IPS-18c (cell line): Measurements from ENCODE around the gene ULBP2.
A peak's percentile ranks its signal among the peaks of the same experiment; 100 is the strongest.
"Not testable (repeated sequence)": the region's sequence is repeated elsewhere in the genome, so short reads cannot be mapped to it uniquely, and the experiment has no call there.

Source experiments
- H3K4me3 ChIP-seq: 2 replicates; pipeline ENCODE4 v1.7.0; 2013; ENCODE audit warnings: low read depth, mild to moderate bottlenecking, low read length, moderate library complexity; ENCODE audit not compliant: insufficient read depth
- H3K9me3 ChIP-seq: one replicate; pipeline ENCODE4 v1.6.1; 2013; ENCODE audit warnings: mild to moderate bottlenecking, low read length, moderate library complexity; ENCODE audit not compliant: control insufficient read depth, insufficient read depth

Gene ULBP2

GRCh38 chr6:149922642-149923326, 19.0 kb upstream of the ULBP2 start, which contains the start of gene RAET1G:
RAET1G (minus strand) TSS chr6:149923121; CDS start chr6:149923010, 111 bp downstream.
- Histone ChIP-seq H3K4me3 (peak within 1 kb of the TSS; percentile 73), H3K9me3 (no peaks in the 10 kb centered on the region)

DNA sequence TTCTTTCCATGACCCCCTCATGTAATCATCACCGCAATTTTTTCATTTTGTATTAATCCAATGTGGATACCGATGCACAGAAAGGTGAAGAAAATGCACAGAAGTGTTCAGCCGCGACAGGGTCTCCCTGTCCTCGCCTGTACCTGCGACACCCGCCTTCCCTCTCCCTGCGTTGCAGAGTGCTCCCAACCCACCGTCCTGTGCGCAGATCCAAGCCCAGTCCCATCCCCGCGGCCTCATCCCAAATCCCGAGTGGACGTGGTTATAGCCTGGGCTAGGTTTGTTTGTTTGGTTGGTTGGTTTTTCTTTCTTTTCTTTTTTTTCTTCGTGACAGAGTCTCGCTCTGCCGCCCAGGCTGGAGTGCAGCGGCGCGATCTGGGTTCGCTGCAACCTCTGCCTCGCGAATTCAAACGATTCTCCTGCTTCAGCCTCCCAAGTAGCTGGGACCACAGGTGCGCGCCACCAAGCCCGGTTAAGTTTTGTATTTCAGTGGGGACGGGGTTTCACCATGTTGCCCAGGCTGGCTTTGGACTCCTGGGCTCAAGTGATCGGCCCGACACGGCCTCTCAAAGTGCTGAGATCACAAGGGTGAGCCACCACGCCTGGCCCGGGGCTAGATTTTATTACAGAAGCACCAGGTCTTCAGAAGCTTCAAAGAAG, 18.4 kb upstream of the ULBP2 start:
- Histone ChIP-seq H3K4me3 (peak overlapping the region; percentile 73), H3K9me3 (no peaks in the 10 kb centered on the region)

GRCh38 chr6:149924206-149924932, 17.4 kb upstream of the ULBP2 start:
- Histone ChIP-seq H3K9me3 (no peaks in the 10 kb centered on the region), H3K4me3 (no peak overlapping the region)

DNA sequence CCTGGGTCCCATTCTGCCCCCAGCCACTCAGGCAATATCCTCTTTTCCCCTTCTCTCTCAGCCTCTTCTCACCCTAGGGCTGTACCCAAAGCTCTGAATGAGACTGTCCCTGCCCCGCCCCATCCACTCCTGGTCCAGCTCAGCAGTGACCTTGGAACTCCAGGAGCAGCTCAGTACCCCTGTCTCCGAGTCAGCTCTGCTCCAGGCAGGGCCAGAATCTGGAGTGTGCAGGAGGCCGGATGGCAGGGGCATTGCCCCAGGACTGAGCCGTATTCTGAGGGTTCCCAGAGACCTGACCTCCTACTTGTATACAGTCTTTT, 16.9 kb upstream of the ULBP2 start:
- Histone ChIP-seq H3K9me3 (no peaks in the 10 kb centered on the region), H3K4me3 (no peak overlapping the region)

GRCh38 chr6:149925253-149925973, 16.4 kb upstream of the ULBP2 start:
- Histone ChIP-seq H3K4me3 (peak overlapping the region; percentile 62), H3K9me3 (no peaks in the 10 kb centered on the region)

DNA sequence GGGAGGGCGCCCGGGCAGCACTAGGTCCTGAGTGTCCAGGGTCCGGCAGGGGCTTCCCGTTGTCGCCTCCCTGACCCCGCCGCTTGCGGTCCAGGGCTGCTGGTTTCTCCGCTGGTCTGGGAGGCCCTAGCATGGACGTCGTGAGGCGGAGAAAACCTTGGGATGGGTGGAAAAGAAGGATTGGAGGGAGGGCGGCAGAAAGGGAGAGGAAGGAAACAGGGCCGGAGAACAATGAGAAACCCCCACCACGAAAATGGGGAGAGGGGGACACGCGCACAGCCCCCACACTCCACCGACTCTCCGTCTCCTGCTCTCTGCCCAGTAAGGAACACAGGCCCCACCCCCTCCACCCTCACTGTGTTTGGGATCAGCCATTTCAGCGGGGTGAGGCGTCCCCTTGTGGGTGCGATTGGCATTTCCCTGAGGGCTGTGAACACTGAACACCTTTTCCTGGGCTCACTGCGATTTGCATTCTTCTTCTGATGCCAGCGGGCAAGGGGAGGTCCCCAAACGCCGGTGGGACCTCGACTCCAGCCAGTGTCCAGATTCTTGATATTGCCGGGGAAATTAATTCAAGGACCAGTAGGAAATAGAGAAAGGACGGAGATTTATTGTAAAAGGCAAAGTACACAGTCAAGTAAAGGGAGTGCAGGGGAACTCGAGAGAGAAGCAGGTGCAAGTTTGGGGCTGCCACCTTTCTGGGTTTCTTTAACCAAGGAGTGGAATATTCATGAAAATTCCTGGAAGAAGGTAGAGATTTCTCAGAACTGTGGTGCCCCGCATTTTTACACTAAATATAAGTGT, 15.6 kb upstream of the ULBP2 start:
- Histone ChIP-seq H3K4me3 (peak overlapping the region; percentile 62), H3K9me3 (no peaks in the 10 kb centered on the region)

DNA sequence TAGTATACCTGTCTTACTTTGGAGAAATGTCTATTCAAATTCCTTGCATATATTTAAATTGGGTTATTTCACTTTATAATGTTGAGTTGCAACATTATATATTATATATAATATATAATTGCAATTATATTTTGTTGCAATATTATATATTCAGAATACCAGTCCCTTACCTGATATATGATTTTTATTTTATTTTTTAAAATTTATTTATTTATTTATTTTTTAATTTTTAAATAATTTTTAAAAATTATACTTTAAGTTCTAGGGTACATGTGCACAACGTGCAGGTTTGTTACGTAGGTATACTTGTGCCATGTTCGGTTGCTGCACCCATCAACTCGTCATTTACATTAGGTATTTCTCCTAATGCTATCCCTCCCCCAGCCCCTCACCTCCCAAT, 14.8 kb upstream of the ULBP2 start:
- not testable (repeated sequence) for H3K4me3 ChIP-seq, H3K9me3 ChIP-seq

- Histone ChIP-seq H3K9me3 (no peaks in the 10 kb centered on the region), H3K4me3 (no peak overlapping the region)
Measured at GRCh38 chr6:149929422-149929821, 12.4 kb upstream of the ULBP2 start.

- Histone ChIP-seq H3K9me3 (no peaks in the 10 kb centered on the region), H3K4me3 (no peak overlapping the region)
Measured at GRCh38 chr6:149931501-149931900, 10.3 kb upstream of the ULBP2 start.

DNA sequence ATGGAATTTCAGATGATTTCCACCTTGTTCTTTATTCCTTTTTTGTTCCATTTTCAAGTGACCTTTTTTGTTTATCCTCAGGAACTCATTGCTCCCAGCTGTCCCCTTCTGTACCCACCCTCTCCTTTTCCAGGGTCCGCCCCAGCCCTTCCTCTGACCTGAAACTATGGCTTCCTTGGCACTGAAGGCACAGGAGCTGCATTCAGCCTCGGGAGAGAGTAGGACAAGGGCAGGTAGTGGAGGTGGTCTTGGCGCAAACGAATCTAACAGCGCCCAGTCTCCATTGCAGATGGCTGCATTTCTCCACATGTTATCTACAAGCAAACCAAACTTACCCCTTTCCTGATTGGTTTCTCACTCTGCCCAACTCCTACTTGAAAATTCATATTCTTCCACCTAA, 8.8 kb upstream of the ULBP2 start:
- Histone ChIP-seq H3K4me3 (no peak overlapping the region), H3K9me3 (no peaks in the 10 kb centered on the region)

- Histone ChIP-seq H3K4me3 (no peak overlapping the region), H3K9me3 (peaks cover 1% of the 10 kb centered on the region)
Measured at GRCh38 chr6:149933461-149933860, 8.4 kb upstream of the ULBP2 start.

- no peak overlapping the region for H3K4me3 ChIP-seq
- peaks cover 2% of the 10 kb centered on the region for H3K9me3 ChIP-seq
Measured at GRCh38 chr6:149934249-149935156, 7.3 kb upstream of the ULBP2 start.

DNA sequence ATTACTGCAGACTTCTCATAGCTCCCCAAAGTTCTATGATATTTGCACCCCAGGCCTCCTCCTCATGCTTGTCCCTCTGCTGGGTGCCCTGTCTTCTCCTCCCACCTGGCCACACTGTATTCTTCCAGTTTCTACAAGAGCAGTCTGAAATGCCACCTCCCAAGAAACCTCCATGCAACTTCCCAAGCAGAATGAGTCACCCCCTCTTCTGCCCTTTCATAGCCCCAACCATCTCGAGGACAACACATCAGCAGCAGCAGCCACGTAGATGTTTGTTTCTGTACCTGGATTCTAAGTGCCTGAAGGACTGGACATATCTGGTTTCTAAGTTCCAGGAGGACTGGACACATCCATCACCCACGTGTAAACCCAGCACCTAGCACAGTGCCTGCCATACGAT, 6.6 kb upstream of the ULBP2 start:
- Histone ChIP-seq H3K9me3 (peaks cover 2% of the 10 kb centered on the region), H3K4me3 (no peak overlapping the region)

DNA sequence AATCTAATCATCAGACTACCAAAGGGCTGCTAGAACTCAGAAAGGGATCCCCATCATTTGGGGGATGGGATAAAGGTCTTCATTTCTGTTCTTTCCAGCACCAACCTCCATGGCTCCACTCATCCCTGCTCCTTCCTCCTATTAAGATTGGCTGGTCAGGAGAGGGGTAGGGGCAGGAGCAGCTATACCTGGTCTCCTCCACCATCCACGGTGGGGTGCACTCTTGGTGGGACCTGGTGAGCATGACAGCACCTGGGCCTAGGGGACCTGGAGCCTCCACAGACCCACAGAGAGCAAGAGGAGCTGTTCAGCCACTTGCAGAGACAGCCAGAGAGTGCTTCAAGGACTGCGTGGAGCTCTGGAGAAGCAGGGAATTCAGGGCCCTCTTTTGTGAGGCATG, 6.1 kb upstream of the ULBP2 start:
- Histone ChIP-seq H3K9me3 (peaks cover 2% of the 10 kb centered on the region), H3K4me3 (no peak overlapping the region)

DNA sequence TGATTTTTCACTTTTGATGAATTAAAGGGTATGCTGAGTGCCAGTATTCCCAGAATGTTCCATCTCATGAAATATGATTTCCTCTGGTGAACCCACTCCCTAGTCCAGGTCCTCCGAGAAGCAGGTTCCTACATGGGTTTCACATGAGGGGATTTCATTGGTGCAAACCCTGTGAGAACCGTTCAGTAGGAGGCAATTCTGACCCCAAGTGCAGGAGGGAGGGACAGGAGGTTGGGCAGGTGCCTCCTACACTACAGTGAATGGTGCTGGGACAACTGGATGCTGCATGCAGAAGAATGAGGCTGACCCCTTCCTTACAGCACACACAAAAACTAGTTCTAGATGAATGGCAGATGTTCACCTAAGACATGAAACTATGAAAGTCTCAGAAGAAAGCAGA, 5.1 kb upstream of the ULBP2 start:
- Histone ChIP-seq H3K4me3 (no peak overlapping the region), H3K9me3 (peaks cover 2% of the 10 kb centered on the region)

DNA sequence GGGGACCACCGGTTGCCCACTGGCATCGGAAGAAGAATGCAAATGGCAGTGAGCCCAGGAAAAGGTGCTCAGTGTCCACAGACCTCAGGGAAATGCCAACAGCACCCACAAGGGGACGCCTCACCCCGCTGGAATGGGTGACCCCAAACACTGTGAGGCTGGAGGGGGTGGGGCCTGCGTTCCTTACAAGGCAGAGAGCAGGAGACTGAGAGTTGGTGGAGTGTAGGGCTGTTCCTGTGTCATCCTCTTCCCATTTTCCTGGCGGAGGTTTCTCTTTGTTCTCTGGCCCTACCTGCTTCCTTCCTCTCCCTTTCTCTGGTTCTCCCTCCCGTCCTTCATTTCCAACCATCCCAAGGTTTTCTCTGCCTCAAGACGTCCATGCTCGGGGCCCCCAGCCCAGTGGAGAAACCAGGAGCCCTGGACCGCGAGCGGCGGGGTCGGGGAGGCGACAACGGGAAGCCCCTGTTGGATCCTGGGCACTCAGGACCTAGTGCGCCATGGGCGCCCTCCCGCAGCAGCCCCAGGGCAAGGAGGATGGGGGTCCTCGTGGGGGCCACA, 3.7 kb upstream of the ULBP2 start:
- H3K9me3 ChIP-seq: not testable (repeated sequence)
- H3K4me3 ChIP-seq: peak overlapping the region; percentile 36
